ENCODE data around the gene GPR146.

The GPR146 gene

GRCh38 chr7:1101563-1102431 is 57.5 kb downstream of the GPR146 start:
- no peaks in the 10 kb centered on the region for H3K27me3 Mint-ChIP-seq
- H3K4me1 Mint-ChIP-seq (ENCODE audit: low read depth in 2 of 2): peaks cover 9 to 11% of the 10 kb centered on the region in 2 donors
- H3K9me3 Mint-ChIP-seq: no peaks in the 10 kb centered on the region
- no peaks in the 10 kb centered on the region for H3K36me3 Mint-ChIP-seq (ENCODE audit: insufficient read depth)
- DNase-seq: no peak
- ATAC-seq (replicated peaks): no peak
- peak overlapping the region in 1 of 2 donors; percentile 53 for H3K27ac Mint-ChIP-seq
- H3K4me3 Mint-ChIP-seq: peak overlapping the region; percentile 59 to 79

GRCh38 chr7:1103009-1103788 is 58.9 kb downstream of the GPR146 start:
- H3K27me3 Mint-ChIP-seq: no peaks in the 10 kb centered on the region
- ATAC-seq (replicated peaks) (peak; percentile 75), DNase-seq (no peak)
- no peaks in the 10 kb centered on the region for H3K9me3 Mint-ChIP-seq
- H3K27ac Mint-ChIP-seq: peak overlapping the region; percentile 46 to 77
- peaks cover 9 to 11% of the 10 kb centered on the region in 2 donors for H3K4me1 Mint-ChIP-seq (ENCODE audit: low read depth in 2 of 2)
- H3K4me3 Mint-ChIP-seq: peak overlapping the region; percentile 79 to 81
- H3K36me3 Mint-ChIP-seq (ENCODE audit: insufficient read depth): no peaks in the 10 kb centered on the region

- H3K27ac Mint-ChIP-seq: peak overlapping the region; percentile 46 to 77
- H3K4me3 Mint-ChIP-seq: peak overlapping the region; percentile 79 to 81
- H3K36me3 Mint-ChIP-seq (ENCODE audit: insufficient read depth): peaks cover under 1% of the 10 kb centered on the region
- H3K9me3 Mint-ChIP-seq: no peaks in the 10 kb centered on the region
- H3K27me3 Mint-ChIP-seq: no peaks in the 10 kb centered on the region
- no peak for DNase-seq
- H3K4me1 Mint-ChIP-seq (ENCODE audit: low read depth in 2 of 2): peaks cover 9 to 11% of the 10 kb centered on the region in 2 donors
- peak; percentile 19 for ATAC-seq (replicated peaks)
Measured at GRCh38 chr7:1103789-1104515, 59.6 kb downstream of the GPR146 start.

GRCh38 chr7:1104516-1105179 is 60.3 kb downstream of the GPR146 start:
- Mint-ChIP-seq H3K27me3 (no peaks in the 10 kb centered on the region), H3K27ac (peak overlapping the region; percentile 46 to 77), H3K4me3 (peak overlapping the region in 1 of 2 donors; percentile 79), H3K4me1 (ENCODE audit: low read depth in 2 of 2) (peaks cover 9 to 11% of the 10 kb centered on the region in 2 donors), H3K36me3 (ENCODE audit: insufficient read depth) (peaks cover 5% of the 10 kb centered on the region), H3K9me3 (no peaks in the 10 kb centered on the region)
- DNase-seq: no peak
- no peak for ATAC-seq (replicated peaks)

- H3K27me3 Mint-ChIP-seq: no peaks in the 10 kb centered on the region
- ATAC-seq (replicated peaks) (no peak), DNase-seq (no peak)
- H3K9me3 Mint-ChIP-seq: no peaks in the 10 kb centered on the region
- peaks cover 5% of the 10 kb centered on the region for H3K36me3 Mint-ChIP-seq (ENCODE audit: insufficient read depth)
- no peak overlapping the region for H3K4me3 Mint-ChIP-seq
- H3K27ac Mint-ChIP-seq: peak overlapping the region in 1 of 2 donors; percentile 77
- peaks cover 9 to 11% of the 10 kb centered on the region in 2 donors for H3K4me1 Mint-ChIP-seq (ENCODE audit: low read depth in 2 of 2)
Measured at GRCh38 chr7:1105189-1105588, 60.8 kb downstream of the GPR146 start.

GRCh38 chr7:1106063-1106792 is 61.9 kb downstream of the GPR146 start:
- peaks cover 5% of the 10 kb centered on the region for H3K36me3 Mint-ChIP-seq (ENCODE audit: insufficient read depth)
- H3K4me1 Mint-ChIP-seq (ENCODE audit: low read depth in 2 of 2): peaks cover 9 to 11% of the 10 kb centered on the region in 2 donors
- DNase-seq (no peak), ATAC-seq (replicated peaks) (no peak)
- no peak overlapping the region for H3K27ac Mint-ChIP-seq
- H3K4me3 Mint-ChIP-seq: no peak overlapping the region
- no peaks in the 10 kb centered on the region for H3K27me3 Mint-ChIP-seq
- H3K9me3 Mint-ChIP-seq: no peaks in the 10 kb centered on the region

GRCh38 chr7:1106793-1107421 is 62.6 kb downstream of the GPR146 start:
- no peak for ATAC-seq (replicated peaks)
- H3K4me3 Mint-ChIP-seq: no peak overlapping the region
- no peaks in the 10 kb centered on the region for H3K9me3 Mint-ChIP-seq
- no peak for DNase-seq
- H3K27ac Mint-ChIP-seq: no peak overlapping the region
- peaks cover 9 to 11% of the 10 kb centered on the region in 2 donors for H3K4me1 Mint-ChIP-seq (ENCODE audit: low read depth in 2 of 2)
- peaks cover 5% of the 10 kb centered on the region for H3K36me3 Mint-ChIP-seq (ENCODE audit: insufficient read depth)
- H3K27me3 Mint-ChIP-seq: no peaks in the 10 kb centered on the region

- H3K27me3 Mint-ChIP-seq: no peaks in the 10 kb centered on the region
- peaks cover 4 to 6% of the 10 kb centered on the region in 2 donors for H3K4me1 Mint-ChIP-seq (ENCODE audit: low read depth in 2 of 2)
- ATAC-seq (replicated peaks): no peak
- H3K27ac Mint-ChIP-seq: no peak overlapping the region
- DNase-seq: no peak
- no peaks in the 10 kb centered on the region for H3K9me3 Mint-ChIP-seq
- peaks cover 5% of the 10 kb centered on the region for H3K36me3 Mint-ChIP-seq (ENCODE audit: insufficient read depth)
- H3K4me3 Mint-ChIP-seq: no peak overlapping the region
Measured at GRCh38 chr7:1108264-1108920, 64.0 kb downstream of the GPR146 start.
